Smooth muscle cell (in vitro differentiated cells): Measurements from ENCODE around the gene FER. TPM values are rescaled to one million over a fixed set of nuclear protein-coding genes. Genes with fewer than 3 reads are reported as not detected.
"Not testable (repeated sequence)": the region's sequence is repeated elsewhere in the genome, so short reads cannot be mapped to it uniquely, and the experiment has no call there.

Source experiments
- DNase-seq: peaks from one replicate; lab custom pipeline; 2025; ENCODE audit not compliant: unreplicated experiment; lab: John Stamatoyannopoulos, UW
- H2AFZ ChIP-seq: fragments of 200-600 bp; sonication (generic); 2 replicates; pipeline ENCODE4 v1.6.0; 2016; ENCODE audit warnings: antibody characterized with exemption, low read depth, mild to moderate bottlenecking
- H3F3A ChIP-seq: fragments of 200-600 bp; sonication (generic); 2 replicates; pipeline ENCODE4 v1.6.0; 2017; ENCODE audit warnings: antibody characterized with exemption, low read depth
- H3K27ac ChIP-seq: fragments of 200-600 bp; sonication (generic); 2 replicates; pipeline ENCODE4 v1.5.1; 2016; ENCODE audit warnings: low read depth, mild to moderate bottlenecking
- H3K27me3 ChIP-seq: fragments of 200-600 bp; sonication (generic); 2 replicates; pipeline ENCODE4 v1.6.1; 2016; ENCODE audit warnings: low read depth, mild to moderate bottlenecking
- H3K36me3 ChIP-seq: fragments of 200-600 bp; sonication (generic); 2 replicates; pipeline ENCODE4 v1.5.1; 2016; ENCODE audit warnings: low read depth
- H3K4me1 ChIP-seq: fragments of 200-600 bp; sonication (generic); 2 replicates; pipeline ENCODE4 v1.5.1; 2016; ENCODE audit warnings: low read depth
- H3K4me2 ChIP-seq: fragments of 200-600 bp; sonication (generic); 2 replicates; pipeline ENCODE4 v1.6.0; 2016; ENCODE audit warnings: mild to moderate bottlenecking
- H3K4me3 ChIP-seq: fragments of 200-600 bp; sonication (generic); 2 replicates; pipeline ENCODE4 v1.5.1; 2016; ENCODE audit warnings: mild to moderate bottlenecking
- H3K79me2 ChIP-seq: fragments of 200-600 bp; sonication (generic); 2 replicates; pipeline ENCODE4 v1.6.0; 2016; ENCODE audit warnings: low read depth, mild to moderate bottlenecking
- H3K9ac ChIP-seq: fragments of 200-600 bp; sonication (generic); 2 replicates; pipeline ENCODE4 v1.6.0; 2016; ENCODE audit warnings: low read depth
- H3K9me3 ChIP-seq: fragments of 200-600 bp; sonication (generic); replicated peaks from 2 replicates; pipeline ENCODE4 v1.5.1; 2016; ENCODE audit warnings: low read depth
- H4K20me1 ChIP-seq: fragments of 200-600 bp; sonication (generic); 2 replicates; pipeline ENCODE4 v1.6.0; 2016; ENCODE audit warnings: low read depth
- CTCF ChIP-seq: fragments of 200-600 bp; sonication (generic); IDR thresholded peaks from 2 replicates; pipeline ENCODE4 v1.5.1; 2017; ENCODE audit warnings: borderline replicate concordance, mild to moderate bottlenecking, antibody characterized with exemption; ENCODE audit not compliant: insufficient read depth, poor library complexity, severe bottlenecking
- WGBS: methylation state at CpG from one replicate; pipeline ENCODE4 v1.1.7; 2016; ENCODE audit warnings: low lambda C conversion rate; 5-methylcytosine and 5-hydroxymethylcytosine counted together
- polyA plus RNA-seq: library from polyadenylated mRNA; unstranded; fragments of >200 nt; fragmentation: Nextera tagmentation; extraction: Ambion mirVana; gene quantifications from 2 replicates; pipeline ENCODE4 v1.2.1, GENCODE V29; 2016
- total RNA-seq: library from RNA; depleted of rRNA; stranded (reverse); fragments of >200 nt; gene quantifications from 2 replicates; pipeline ENCODE4 v1.2.3, GENCODE V29; 2014

Gene FER
- total and polyA plus RNA-seq, 2 experiments from 2014 or later: 15.6 to 16.4 TPM

- Histone ChIP-seq H3K4me1 (no peaks in the 10 kb centered on the region), H3K79me2 (peaks cover 32% of the 10 kb centered on the region), H3K27ac (no peak overlapping the region), H3K4me2 (no peak overlapping the region), H3K9ac (no peak overlapping the region), H3K36me3 (no peaks in the 10 kb centered on the region), H3K4me3 (no peak overlapping the region), H2AFZ (no peak overlapping the region), H3F3A (no peaks in the 10 kb centered on the region), H4K20me1 (peaks cover 8% of the 10 kb centered on the region), H3K27me3 (no peaks in the 10 kb centered on the region), H3K9me3 (no peaks in the 10 kb centered on the region)
- DNase-seq: no peak
- 58% methylated on average over 1 of the region's 1 CpG for WGBS
- no peak for TF ChIP-seq CTCF
These were observed 79.4 kb downstream of the FER start for GRCh38 chr5:108827131-108827530.

- DNase-seq: no peak
- Histone ChIP-seq H3K9ac (no peak overlapping the region), H3K27ac (no peak overlapping the region), H3K4me2 (no peak overlapping the region), H2AFZ (no peak overlapping the region), H3K79me2 (peaks cover 15% of the 10 kb centered on the region), H3K4me3 (no peak overlapping the region), H3K4me1 (no peaks in the 10 kb centered on the region), H3K36me3 (no peaks in the 10 kb centered on the region), H4K20me1 (peaks cover 6% of the 10 kb centered on the region), H3F3A (no peaks in the 10 kb centered on the region), H3K9me3 (no peaks in the 10 kb centered on the region), H3K27me3 (no peaks in the 10 kb centered on the region)
- WGBS: 95% methylated on average over 3 of the region's 3 CpGs
- TF ChIP-seq CTCF: no peak
These were observed 83.1 kb downstream of the FER start for GRCh38 chr5:108830705-108831276.

- H3K27me3 ChIP-seq: no peaks in the 10 kb centered on the region
- no peak overlapping the region for H2AFZ ChIP-seq
- H3K4me2 ChIP-seq: no peak overlapping the region
- no peak for TF ChIP-seq CTCF
- no peak overlapping the region for H3K4me3 ChIP-seq
- no peaks in the 10 kb centered on the region for H4K20me1 ChIP-seq
- H3F3A ChIP-seq: no peaks in the 10 kb centered on the region
- H3K36me3 ChIP-seq: no peaks in the 10 kb centered on the region
- no peak for DNase-seq
- 93% methylated on average over 2 of the region's 2 CpGs for WGBS
- no peaks in the 10 kb centered on the region for H3K79me2 ChIP-seq
- no peaks in the 10 kb centered on the region for H3K4me1 ChIP-seq
- no peak overlapping the region for H3K9ac ChIP-seq
- H3K9me3 ChIP-seq: no peaks in the 10 kb centered on the region
- H3K27ac ChIP-seq: no peak overlapping the region
These were observed 88.8 kb downstream of the FER start for GRCh38 chr5:108836492-108836891.

- WGBS: 99% methylated on average over 3 of the region's 3 CpGs
- H3K9me3 ChIP-seq, H3K27me3 ChIP-seq, H3K9ac ChIP-seq, H3K4me3 ChIP-seq, H3F3A ChIP-seq, DNase-seq, H3K4me1 ChIP-seq, H3K36me3 ChIP-seq, H3K79me2 ChIP-seq, H3K27ac ChIP-seq, H2AFZ ChIP-seq, H3K4me2 ChIP-seq, H4K20me1 ChIP-seq: not testable (repeated sequence)
These were observed 94.7 kb downstream of the FER start for GRCh38 chr5:108842260-108842941.

GRCh38 chr5:108851129-108851528, 103.4 kb downstream of the FER start:
- WGBS: 98% methylated on average over 4 of the region's 4 CpGs
- H3K4me3 ChIP-seq, DNase-seq, H3K9ac ChIP-seq, H3K4me1 ChIP-seq, H2AFZ ChIP-seq, H3K36me3 ChIP-seq, H3K27me3 ChIP-seq, H3K27ac ChIP-seq, H3F3A ChIP-seq, H3K4me2 ChIP-seq, H4K20me1 ChIP-seq, H3K9me3 ChIP-seq: not testable (repeated sequence)
- H3K79me2 ChIP-seq: peaks cover 14% of the 10 kb centered on the region
